Epidermal melanocyte (primary cell): Measurements from ENCODE around the gene OR51T1.

Source experiments
- DNase-seq: peaks from one replicate; pipeline ENCODE4 v3.0.0; 2011; ENCODE audit warnings: low spot score; ENCODE audit not compliant: insufficient read length

The OR51T1 gene

DNA sequence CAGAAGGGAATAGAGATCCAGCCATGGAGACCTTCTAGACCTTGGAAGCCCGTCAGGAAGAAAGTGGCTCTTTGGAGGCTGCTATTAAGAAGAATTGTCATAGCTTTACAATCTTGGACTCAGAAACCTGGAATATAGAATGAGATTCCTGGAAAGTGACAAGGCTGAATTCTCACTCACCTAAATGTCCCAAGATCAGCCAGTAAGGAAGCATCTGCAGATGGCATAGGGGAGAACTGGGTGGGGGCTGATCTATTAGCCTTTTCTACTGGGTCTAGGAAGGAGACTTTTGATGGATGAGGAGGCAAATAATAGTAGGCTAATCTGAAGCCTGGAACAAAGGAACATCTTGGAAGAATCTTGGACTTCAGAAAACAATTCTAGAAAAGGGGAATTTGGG, 42.5 kb downstream of the OR51T1 start, which contains the start of gene OR51G1:
TSS of gene OR51G1 (minus strand) at position 101 of the 400 bp plus-strand sequence. CDS start at position 101, 0 bp downstream.
- DNase-seq: no peak

- DNase-seq: no peak
Measured at GRCh38 chr11:4926608-4927007, 44.9 kb downstream of the OR51T1 start.
